Nephron (organoid): Measurements from ENCODE around the gene GPALPP1.
"Not testable (repeated sequence)": the region's sequence is repeated elsewhere in the genome, so short reads cannot be mapped to it uniquely, and the experiment has no call there.

ENCODE experiments used
- H3K27ac Mint-ChIP-seq, 3 experiments: 2 replicates each; pipeline ENCODE4 v1.8.0; 2020; ENCODE audit warnings: mixed read lengths in 3 of 3, mild to moderate bottlenecking in 2 of 3, moderate library complexity in 1 of 3
- H3K27me3 Mint-ChIP-seq: 2 replicates; pipeline ENCODE4 v1.8.0; 2021; ENCODE audit warnings: low read depth, mild to moderate bottlenecking, moderate library complexity, mixed read lengths
- H3K36me3 Mint-ChIP-seq: 2 replicates; pipeline ENCODE4 v1.8.0; 2020; ENCODE audit warnings: low read depth, mixed read lengths
- H3K4me1 Mint-ChIP-seq: 2 replicates; pipeline ENCODE4 v1.8.0; 2020; ENCODE audit warnings: mixed read lengths
- H3K4me3 Mint-ChIP-seq, 3 experiments: 2 replicates each; pipeline ENCODE4 v1.8.0; 2020; ENCODE audit warnings: mild to moderate bottlenecking in 3 of 3, mixed read lengths in 3 of 3, moderate library complexity in 2 of 3
- H3K9me3 Mint-ChIP-seq: 2 replicates; pipeline ENCODE4 v1.8.0; 2020; ENCODE audit warnings: mixed read lengths
- TF ChIP-seq, protein P1 (sequence below), 3 experiments: fragments of 200-600 bp; sonication (generic); IDR thresholded peaks; one replicate each; pipeline ENCODE4 v1.5.0; 2021; ENCODE audit warnings: antibody characterized with exemption in 3 of 3; ENCODE audit not compliant: unreplicated experiment in 3 of 3

The GPALPP1 gene

DNA sequence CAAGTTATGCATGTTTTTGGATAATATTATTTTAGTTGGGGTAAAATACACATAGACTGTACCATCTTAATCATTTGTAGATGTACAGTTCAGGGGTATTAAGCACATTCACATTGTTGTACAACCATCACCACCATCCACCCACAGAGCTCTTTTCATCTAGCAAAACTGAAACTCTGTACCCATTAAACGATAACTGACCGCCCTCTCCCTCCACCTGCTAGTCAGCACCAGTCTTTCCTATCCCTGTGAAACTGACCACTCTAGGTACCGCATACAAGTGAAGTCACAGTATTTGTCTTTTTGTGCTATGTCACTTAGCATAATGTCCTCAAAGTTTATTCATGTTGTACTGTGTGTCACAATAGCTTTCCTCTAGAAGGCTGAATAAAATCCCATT lies 70.7 kb downstream of the GPALPP1 start:
- H3K4me1 Mint-ChIP-seq: peaks cover 13% of the 10 kb centered on the region
- no peaks in the 10 kb centered on the region for H3K36me3 Mint-ChIP-seq
- no peaks in the 10 kb centered on the region for H3K9me3 Mint-ChIP-seq
- H3K27ac Mint-ChIP-seq: no peak overlapping the region
- TF ChIP-seq, protein P1, sequence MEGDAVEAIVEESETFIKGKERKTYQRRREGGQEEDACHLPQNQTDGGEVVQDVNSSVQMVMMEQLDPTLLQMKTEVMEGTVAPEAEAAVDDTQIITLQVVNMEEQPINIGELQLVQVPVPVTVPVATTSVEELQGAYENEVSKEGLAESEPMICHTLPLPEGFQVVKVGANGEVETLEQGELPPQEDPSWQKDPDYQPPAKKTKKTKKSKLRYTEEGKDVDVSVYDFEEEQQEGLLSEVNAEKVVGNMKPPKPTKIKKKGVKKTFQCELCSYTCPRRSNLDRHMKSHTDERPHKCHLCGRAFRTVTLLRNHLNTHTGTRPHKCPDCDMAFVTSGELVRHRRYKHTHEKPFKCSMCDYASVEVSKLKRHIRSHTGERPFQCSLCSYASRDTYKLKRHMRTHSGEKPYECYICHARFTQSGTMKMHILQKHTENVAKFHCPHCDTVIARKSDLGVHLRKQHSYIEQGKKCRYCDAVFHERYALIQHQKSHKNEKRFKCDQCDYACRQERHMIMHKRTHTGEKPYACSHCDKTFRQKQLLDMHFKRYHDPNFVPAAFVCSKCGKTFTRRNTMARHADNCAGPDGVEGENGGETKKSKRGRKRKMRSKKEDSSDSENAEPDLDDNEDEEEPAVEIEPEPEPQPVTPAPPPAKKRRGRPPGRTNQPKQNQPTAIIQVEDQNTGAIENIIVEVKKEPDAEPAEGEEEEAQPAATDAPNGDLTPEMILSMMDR (IDR thresholded peaks at IDR 0.05; ENCODE audit: unreplicated experiment in 3 of 3): no peak
- H3K27me3 Mint-ChIP-seq: peaks cover 7% of the 10 kb centered on the region
- H3K4me3 Mint-ChIP-seq: no peak overlapping the region

DNA sequence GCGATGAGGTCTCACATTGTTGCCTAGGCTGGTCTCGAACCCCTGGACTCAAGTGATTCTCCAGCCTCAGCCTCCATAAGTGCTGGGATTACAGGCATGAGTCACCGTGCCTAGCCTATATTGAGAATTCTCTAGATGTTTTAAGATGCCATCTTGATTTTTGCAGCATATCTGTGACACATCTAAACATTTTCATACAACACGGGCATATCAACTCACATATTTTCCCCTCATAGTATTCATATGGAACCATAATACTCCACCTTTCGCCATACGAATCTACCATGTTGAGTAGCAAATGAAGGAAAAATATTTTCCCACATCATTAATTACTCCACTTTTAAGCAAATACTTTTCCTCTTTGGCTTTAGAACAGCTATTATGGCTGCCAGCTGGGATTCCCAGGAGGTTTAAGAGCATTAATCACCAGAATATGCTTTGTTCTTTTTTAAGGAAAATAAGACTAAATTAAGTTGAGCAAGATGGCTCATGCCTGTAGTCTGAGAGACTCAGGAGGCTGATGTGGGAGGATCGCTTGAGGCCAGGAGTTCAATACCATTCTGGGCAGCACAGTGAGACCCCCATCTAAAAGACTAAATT lies 74.0 kb downstream of the GPALPP1 start:
- Mint-ChIP-seq H3K9me3 (no peaks in the 10 kb centered on the region), H3K27me3 (peaks cover 5% of the 10 kb centered on the region), H3K4me3 (no peak overlapping the region), H3K27ac (no peak overlapping the region), H3K36me3 (no peaks in the 10 kb centered on the region), H3K4me1 (no peaks in the 10 kb centered on the region)
- TF ChIP-seq, protein P1 (IDR thresholded peaks at IDR 0.05; ENCODE audit: unreplicated experiment in 3 of 3): no peak

DNA sequence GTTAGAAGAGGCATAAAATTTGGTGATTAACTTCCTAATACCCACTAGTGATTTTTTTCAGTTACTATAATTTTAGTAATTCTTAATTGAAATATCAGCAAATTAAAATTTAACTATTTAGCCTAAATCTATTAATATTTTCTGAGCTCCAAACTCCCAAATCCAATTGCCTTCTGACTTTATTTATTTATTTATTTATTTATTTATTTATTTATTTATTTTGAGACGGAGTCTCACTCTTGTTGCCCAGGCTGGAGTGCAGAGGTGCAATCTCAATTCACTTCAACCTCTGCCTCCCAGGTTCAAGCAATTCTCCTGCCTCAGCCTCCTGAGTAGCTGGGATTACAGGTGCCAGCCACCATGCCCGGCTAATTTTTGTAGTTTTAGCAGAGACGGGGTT lies 74.6 kb downstream of the GPALPP1 start:
- H3K4me1 Mint-ChIP-seq, H3K9me3 Mint-ChIP-seq, H3K4me3 Mint-ChIP-seq, H3K27me3 Mint-ChIP-seq, H3K36me3 Mint-ChIP-seq, H3K27ac Mint-ChIP-seq: not testable (repeated sequence)

DNA sequence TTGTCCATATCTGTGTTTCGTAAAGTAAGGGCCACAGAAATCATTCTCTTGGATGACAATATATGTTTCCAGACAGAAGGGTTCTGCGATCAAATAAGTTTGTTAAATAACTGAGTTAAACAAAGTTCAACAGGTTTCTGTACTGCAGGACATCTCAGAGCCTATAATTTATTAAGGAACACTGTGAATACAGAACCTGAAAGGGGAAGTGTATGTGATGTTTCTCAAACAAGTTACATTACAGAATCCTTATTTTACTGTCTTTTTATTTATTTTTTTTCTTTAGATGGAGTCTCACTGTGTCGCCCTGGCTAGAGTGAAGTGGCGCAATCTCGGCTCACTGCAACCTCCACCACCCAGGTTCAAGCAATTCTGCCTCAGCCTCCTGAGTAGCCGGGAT lies 75.6 kb downstream of the GPALPP1 start:
- peaks cover 5% of the 10 kb centered on the region for H3K27me3 Mint-ChIP-seq
- H3K27ac Mint-ChIP-seq: no peak overlapping the region
- no peaks in the 10 kb centered on the region for H3K9me3 Mint-ChIP-seq
- no peaks in the 10 kb centered on the region for H3K36me3 Mint-ChIP-seq
- no peak overlapping the region for H3K4me3 Mint-ChIP-seq
- TF ChIP-seq, protein P1 (IDR thresholded peaks at IDR 0.05; ENCODE audit: unreplicated experiment in 3 of 3): no peak
- no peaks in the 10 kb centered on the region for H3K4me1 Mint-ChIP-seq

DNA sequence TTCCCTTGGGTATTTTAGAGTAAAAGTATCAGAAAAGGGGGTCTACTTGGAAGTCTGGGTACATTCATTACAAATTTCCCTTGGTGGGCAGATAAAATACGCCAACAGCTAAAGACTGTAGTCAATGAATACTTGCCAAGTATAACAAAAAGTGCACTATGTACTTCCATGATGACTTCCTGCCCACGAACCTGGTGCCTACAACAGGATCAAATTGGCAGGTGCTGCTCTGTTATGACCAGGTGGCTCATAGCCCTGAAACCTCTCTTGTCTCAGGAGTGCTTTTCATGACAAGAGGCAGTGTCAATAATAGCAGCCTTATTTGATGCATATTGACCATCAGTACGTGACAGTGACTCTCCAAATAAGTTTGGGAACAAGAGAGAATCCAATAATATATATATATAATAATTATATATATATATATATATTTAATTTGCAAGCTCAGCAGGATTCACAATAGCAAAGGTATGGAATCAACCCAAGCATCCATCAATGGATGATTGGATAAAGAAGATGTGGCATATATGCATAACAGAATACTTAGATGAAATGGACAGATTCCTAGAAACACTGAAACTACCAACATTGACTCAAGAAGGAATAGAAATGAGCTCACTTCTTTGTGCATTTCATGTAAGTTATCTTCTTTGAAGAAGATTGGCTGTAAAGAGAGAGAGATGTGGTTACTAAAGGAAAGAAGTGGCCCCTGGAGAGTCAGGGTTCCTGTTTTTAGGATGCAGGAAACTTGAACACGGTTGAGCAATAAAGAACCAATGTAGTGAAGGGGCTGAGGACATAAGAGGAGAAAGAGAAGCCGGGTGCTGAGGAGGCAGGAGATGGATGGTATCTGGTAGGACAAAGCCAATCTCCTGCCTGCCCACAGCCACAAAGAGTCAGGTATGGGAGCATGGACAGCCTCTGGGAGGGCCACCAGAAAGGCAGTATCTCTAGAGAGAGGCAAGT lies 79.0 kb downstream of the GPALPP1 start:
- H3K4me1 Mint-ChIP-seq: no peaks in the 10 kb centered on the region
- no peaks in the 10 kb centered on the region for H3K36me3 Mint-ChIP-seq
- H3K9me3 Mint-ChIP-seq: no peaks in the 10 kb centered on the region
- no peak overlapping the region for H3K4me3 Mint-ChIP-seq
- H3K27me3 Mint-ChIP-seq: peaks cover 5% of the 10 kb centered on the region
- TF ChIP-seq, protein P1 (IDR thresholded peaks at IDR 0.05; ENCODE audit: unreplicated experiment in 3 of 3): no peak
- no peak overlapping the region for H3K27ac Mint-ChIP-seq

DNA sequence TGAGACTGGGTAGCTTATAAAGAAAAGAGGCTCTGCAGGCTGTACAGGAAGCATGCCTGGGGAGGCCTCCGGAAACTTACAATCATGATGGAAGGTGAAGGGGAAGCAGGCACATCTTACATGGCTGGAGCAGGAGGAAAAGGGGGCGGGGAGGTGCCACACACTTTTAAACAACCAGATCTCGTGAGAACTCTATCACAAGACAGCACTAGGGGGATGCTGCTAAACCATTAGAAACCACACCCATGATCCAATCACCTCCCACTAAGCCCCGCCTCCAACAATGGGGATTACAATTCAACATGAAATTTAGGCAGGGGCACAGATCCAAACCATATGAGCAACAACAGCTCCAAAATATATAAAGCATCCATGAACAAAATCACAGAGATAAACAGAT lies 84.5 kb downstream of the GPALPP1 start:
- Mint-ChIP-seq H3K27ac (no peak overlapping the region), H3K4me3 (no peak overlapping the region), H3K4me1 (no peaks in the 10 kb centered on the region), H3K27me3 (peaks cover 7% of the 10 kb centered on the region), H3K9me3 (no peaks in the 10 kb centered on the region), H3K36me3 (no peaks in the 10 kb centered on the region)
- TF ChIP-seq, protein P1 (IDR thresholded peaks at IDR 0.05; ENCODE audit: unreplicated experiment in 3 of 3): no peak
